CD4-positive, alpha-beta T cell treated with Interleukin-10 for 1 hour (primary cell): ENCODE measurements around the gene DPH5.
"Not testable (repeated sequence)": the region's sequence is repeated elsewhere in the genome, so short reads cannot be mapped to it uniquely, and the experiment has no call there.

Experiments
- DNase-seq: peaks from one replicate; pipeline ENCODE4 v3.0.0-alpha.2; 2020

Gene DPH5

GRCh38 chr1:101025657-101026429 lies at the start of gene DPH5:
TSS of gene DPH5 (minus strand) at chr1:101025784. CDS start at chr1:101025443, 341 bp downstream.
- peak; percentile 89 for DNase-seq

- no peak for DNase-seq
These were observed 48.3 kb upstream of the DPH5 start for GRCh38 chr1:101073836-101074235.

GRCh38 chr1:101071470-101071891 lies 45.9 kb upstream of the DPH5 start:
- DNase-seq, result no peak

- no peak for DNase-seq
These were observed 43.6 kb upstream of the DPH5 start for GRCh38 chr1:101069158-101069557.

GRCh38 chr1:101066937-101067335 lies 41.4 kb upstream of the DPH5 start:
- not testable (repeated sequence) for DNase-seq

- DNase-seq, result no peak
These were observed 40.8 kb upstream of the DPH5 start for GRCh38 chr1:101066260-101066936.

GRCh38 chr1:101065575-101065974 lies 40.0 kb upstream of the DPH5 start:
- DNase-seq, result no peak

GRCh38 chr1:101064697-101065096 lies 39.1 kb upstream of the DPH5 start:
- DNase-seq, result no peak

GRCh38 chr1:101060992-101061391 lies 35.4 kb upstream of the DPH5 start:
- DNase-seq, result no peak

- no peak for DNase-seq
These were observed 34.5 kb upstream of the DPH5 start for GRCh38 chr1:101059945-101060542.

GRCh38 chr1:101055623-101056022 lies 30.0 kb upstream of the DPH5 start:
- no peak for DNase-seq

GRCh38 chr1:101051688-101052638 lies 26.4 kb upstream of the DPH5 start:
- DNase-seq, result no peak

- DNase-seq, result no peak
These were observed 25.3 kb upstream of the DPH5 start for GRCh38 chr1:101050869-101051268.

- no peak for DNase-seq
These were observed 19.2 kb upstream of the DPH5 start for GRCh38 chr1:101044749-101045148.

GRCh38 chr1:101044259-101044658 lies 18.7 kb upstream of the DPH5 start:
- DNase-seq, result no peak

GRCh38 chr1:101043776-101044175 lies 18.2 kb upstream of the DPH5 start:
- DNase-seq, result no peak

GRCh38 chr1:101041300-101041699 lies 15.7 kb upstream of the DPH5 start:
- DNase-seq, result no peak

GRCh38 chr1:101040666-101041065 lies 15.1 kb upstream of the DPH5 start:
- no peak for DNase-seq

- no peak for DNase-seq
These were observed 13.7 kb upstream of the DPH5 start for GRCh38 chr1:101039245-101039644.

- no peak for DNase-seq
These were observed 11.7 kb upstream of the DPH5 start for GRCh38 chr1:101037316-101037715.

- DNase-seq, result no peak
These were observed 7.4 kb upstream of the DPH5 start for GRCh38 chr1:101033017-101033416.

GRCh38 chr1:101032129-101032528 lies 6.5 kb upstream of the DPH5 start:
- DNase-seq, result not testable (repeated sequence)

- DNase-seq, result no peak
These were observed 5.3 kb upstream of the DPH5 start for GRCh38 chr1:101030881-101031280.
